Testis (tissue), 3 donors: Measurements from ENCODE around the gene CCL13. TPM values are rescaled to one million over a fixed set of nuclear protein-coding genes. Genes with fewer than 3 reads are reported as not detected.
"Not testable (repeated sequence)": the region's sequence is repeated elsewhere in the genome, so short reads cannot be mapped to it uniquely, and the experiment has no call there.

ENCODE experiments used
- DNase-seq: peaks from one replicate; pipeline ENCODE4 v3.0.0-alpha.2; 2019
- H3K27ac ChIP-seq, 2 donors: fragments of 200-600 bp; sonication (generic); one replicate each; pipeline ENCODE4 v1.5.1; 2019
- H3K27me3 ChIP-seq: fragments of 200-600 bp; sonication (generic); one replicate; pipeline ENCODE4 v1.5.1; 2019
- H3K36me3 ChIP-seq: fragments of 200-600 bp; sonication (generic); one replicate; pipeline ENCODE4 v1.5.1; 2017; ENCODE audit warnings: low read depth; ENCODE audit errors: missing control alignments
- H3K4me1 ChIP-seq: fragments of 200-600 bp; sonication (generic); one replicate; pipeline ENCODE4 v1.5.1; 2019
- H3K4me3 ChIP-seq, 2 donors: fragments of 200-600 bp; sonication (generic); one replicate each; pipeline ENCODE4 v1.5.1; 2017 to 2019
- H3K9me3 ChIP-seq: fragments of 200-600 bp; sonication (generic); one replicate; pipeline ENCODE4 v1.5.1; 2017
- POLR2A ChIP-seq: fragments of 450-650 bp; IDR thresholded peaks from one replicate; pipeline ENCODE4 v1.6.1; 2017; ENCODE audit warnings: antibody characterized with exemption, mild to moderate bottlenecking, moderate library complexity
- WGBS, 2 donors: methylation state at CpG; one replicate each; pipeline ENCODE4 v1.1.5; 2018; 5-methylcytosine and 5-hydroxymethylcytosine counted together
- intact Hi-C: fragments of 100-400 bp; cut with DNase I; formaldehyde crosslinking; loops from one replicate; pipeline ENCODE4 v1.15.1; 2023; ENCODE audit warnings: low total_unique reads
- polyA plus RNA-seq: library from polyadenylated mRNA; stranded (reverse); fragments of 350-450 nt; fragmentation: Illumina TruSeq; extraction: RNeasy Lipid Tissue Mini Kit (QIAGEN cat#74804); gene quantifications from one replicate; pipeline ENCODE4 v1.2.3, GENCODE V29; 2014; ENCODE audit warnings: low read depth, low replicate concordance; ENCODE audit not compliant: insufficient read depth
- total RNA-seq, 2 donors: library from RNA; depleted of rRNA; stranded (reverse); fragments of >200 nt; gene quantifications; one replicate each; pipeline ENCODE4 v1.2.3, GENCODE V29; 2016
- TF ChIP-seq, protein P1 (sequence below), 3 experiments: fragments of 450-650 bp in 2 of 3; fragments of 200-600 bp in 1 of 3; sonication (generic) in 1 of 3; IDR thresholded peaks; one replicate each; pipeline ENCODE4 v1.5.1; 2016 to 2019; ENCODE audit warnings: antibody characterized with exemption in 3 of 3, mild to moderate bottlenecking in 2 of 3, moderate library complexity in 1 of 3

Gene CCL13
- total and polyA plus RNA-seq, 3 donors from 2014 or later, result 5.2 TPM; not detected in 2

DNA sequence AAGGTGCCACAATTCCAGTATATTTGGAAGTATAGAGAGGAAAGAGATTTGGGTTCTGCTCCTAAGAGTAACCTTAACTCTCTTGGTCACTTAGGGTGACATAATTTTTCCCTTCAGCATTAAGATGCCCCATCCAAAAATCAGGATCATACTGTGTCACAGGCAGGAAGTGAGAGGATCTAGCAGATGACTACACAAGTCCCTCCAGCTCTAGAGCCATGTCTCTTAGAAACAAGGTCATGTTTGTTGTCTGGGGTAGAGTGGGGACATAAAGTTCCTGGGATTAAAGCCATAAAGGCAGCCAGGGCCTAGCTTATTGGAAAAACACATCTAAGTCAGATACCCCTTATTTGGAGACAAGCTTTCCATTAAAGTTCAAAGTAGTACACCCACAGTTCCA is 34.3 kb upstream of the CCL13 start:
- Histone ChIP-seq H3K36me3 (no peaks in the 10 kb centered on the region), H3K9me3 (no peaks in the 10 kb centered on the region), H3K4me3 (no peak overlapping the region), H3K27ac (no peak overlapping the region), H3K27me3 (no peaks in the 10 kb centered on the region), H3K4me1 (no peaks in the 10 kb centered on the region)
- TF ChIP-seq POLR2A, result no peak
- TF ChIP-seq, protein P1, sequence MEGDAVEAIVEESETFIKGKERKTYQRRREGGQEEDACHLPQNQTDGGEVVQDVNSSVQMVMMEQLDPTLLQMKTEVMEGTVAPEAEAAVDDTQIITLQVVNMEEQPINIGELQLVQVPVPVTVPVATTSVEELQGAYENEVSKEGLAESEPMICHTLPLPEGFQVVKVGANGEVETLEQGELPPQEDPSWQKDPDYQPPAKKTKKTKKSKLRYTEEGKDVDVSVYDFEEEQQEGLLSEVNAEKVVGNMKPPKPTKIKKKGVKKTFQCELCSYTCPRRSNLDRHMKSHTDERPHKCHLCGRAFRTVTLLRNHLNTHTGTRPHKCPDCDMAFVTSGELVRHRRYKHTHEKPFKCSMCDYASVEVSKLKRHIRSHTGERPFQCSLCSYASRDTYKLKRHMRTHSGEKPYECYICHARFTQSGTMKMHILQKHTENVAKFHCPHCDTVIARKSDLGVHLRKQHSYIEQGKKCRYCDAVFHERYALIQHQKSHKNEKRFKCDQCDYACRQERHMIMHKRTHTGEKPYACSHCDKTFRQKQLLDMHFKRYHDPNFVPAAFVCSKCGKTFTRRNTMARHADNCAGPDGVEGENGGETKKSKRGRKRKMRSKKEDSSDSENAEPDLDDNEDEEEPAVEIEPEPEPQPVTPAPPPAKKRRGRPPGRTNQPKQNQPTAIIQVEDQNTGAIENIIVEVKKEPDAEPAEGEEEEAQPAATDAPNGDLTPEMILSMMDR (IDR thresholded peaks at IDR 0.05), result no peak
- DNase-seq, result no peak
- intact Hi-C loops, result no loop called here

DNA sequence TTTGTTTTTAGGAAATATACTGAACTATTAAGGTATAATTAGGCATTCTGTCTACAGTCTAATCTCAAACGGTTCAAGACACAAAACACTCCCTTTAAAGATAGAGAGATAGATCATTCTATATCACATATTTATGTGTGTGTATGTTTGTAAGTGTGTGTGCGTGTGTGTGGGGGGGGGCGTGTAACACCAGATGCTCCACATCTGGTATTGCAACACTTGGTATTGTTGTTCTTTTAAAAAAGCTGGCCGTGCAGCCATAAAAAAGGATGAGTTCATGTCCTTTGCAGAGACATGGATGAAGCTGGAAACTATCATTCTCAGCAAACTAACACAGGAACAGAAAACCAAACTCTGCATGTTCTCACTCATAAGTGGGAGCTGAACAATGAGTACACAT is 28.7 kb upstream of the CCL13 start:
- H3K4me3 ChIP-seq, H3K4me1 ChIP-seq, H3K36me3 ChIP-seq, DNase-seq, H3K27ac ChIP-seq, H3K27me3 ChIP-seq, H3K9me3 ChIP-seq, intact Hi-C loops: not testable (repeated sequence)
- 55 to 58% methylated on average over 4 of the region's 4 CpGs for WGBS, 2 donors

DNA sequence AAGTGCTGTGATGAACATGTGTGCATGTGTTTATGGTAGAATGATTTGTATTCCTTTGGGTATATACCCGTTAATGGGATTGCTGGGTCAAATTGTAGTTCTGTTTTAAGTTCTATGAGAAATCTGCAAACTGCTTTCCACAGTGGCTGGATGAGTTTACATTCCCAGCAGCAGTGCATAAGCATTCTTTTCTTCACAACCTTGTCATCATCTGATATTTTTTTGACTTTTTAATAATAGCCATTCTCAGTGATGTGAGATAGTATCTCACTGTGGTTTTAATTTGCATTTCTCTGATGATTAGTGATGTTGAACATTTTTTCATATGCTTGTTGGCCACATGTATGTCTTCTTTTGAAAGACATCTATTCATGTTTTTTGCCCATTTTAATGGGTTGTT is 18.6 kb upstream of the CCL13 start:
- no peaks in the 10 kb centered on the region for H3K4me1 ChIP-seq
- H3K4me3 ChIP-seq, result no peak overlapping the region
- TF ChIP-seq POLR2A, result no peak
- TF ChIP-seq, protein P1 (IDR thresholded peaks at IDR 0.05), result no peak
- no peak for DNase-seq
- 85 to 94% methylated on average over 1 of the region's 1 CpG for WGBS, 2 donors
- H3K36me3 ChIP-seq, result no peaks in the 10 kb centered on the region
- H3K9me3 ChIP-seq, result no peaks in the 10 kb centered on the region
- intact Hi-C loops, result no loop called here
- H3K27me3 ChIP-seq, result no peaks in the 10 kb centered on the region
- no peak overlapping the region for H3K27ac ChIP-seq

DNA sequence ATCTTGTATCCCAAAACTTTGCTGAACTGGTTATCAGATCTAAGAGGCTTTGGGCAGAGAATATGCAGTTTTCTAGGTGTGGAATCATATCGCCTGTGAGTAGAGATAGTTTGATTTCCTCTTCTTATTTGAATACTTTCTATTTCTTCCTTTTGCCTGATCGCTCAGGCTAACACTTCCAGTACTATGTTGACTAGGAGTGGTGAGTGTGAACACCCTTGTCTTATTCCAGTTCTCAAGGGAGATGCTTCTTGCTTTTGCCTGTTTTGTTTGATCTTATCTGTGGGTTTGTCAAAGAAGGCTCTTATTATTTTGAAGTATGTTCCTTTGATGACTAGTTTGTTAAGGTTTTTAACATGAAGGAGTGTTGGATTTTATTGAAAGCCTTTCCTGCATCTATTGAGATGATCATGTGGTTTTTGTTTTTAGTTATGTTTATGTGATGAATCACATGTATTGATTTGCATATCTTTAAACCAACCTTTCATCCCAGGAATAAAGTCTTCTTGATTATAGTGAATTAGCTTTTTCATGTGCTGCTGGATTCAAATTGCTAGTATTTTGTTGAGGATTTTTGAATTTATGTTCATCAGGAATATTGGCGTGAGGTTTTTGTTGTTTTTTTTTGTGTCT is 17.0 kb upstream of the CCL13 start:
- no peak for DNase-seq
- no peaks in the 10 kb centered on the region for H3K9me3 ChIP-seq
- WGBS, 2 donors, result 91 to 94% methylated on average over 3 of the region's 3 CpGs
- no peaks in the 10 kb centered on the region for H3K4me1 ChIP-seq
- no peaks in the 10 kb centered on the region for H3K27me3 ChIP-seq
- no peak overlapping the region for H3K27ac ChIP-seq
- no peak for TF ChIP-seq POLR2A
- TF ChIP-seq, protein P1 (IDR thresholded peaks at IDR 0.05), result no peak
- H3K4me3 ChIP-seq, result no peak overlapping the region
- intact Hi-C loops, result no loop called here
- H3K36me3 ChIP-seq, result no peaks in the 10 kb centered on the region

DNA sequence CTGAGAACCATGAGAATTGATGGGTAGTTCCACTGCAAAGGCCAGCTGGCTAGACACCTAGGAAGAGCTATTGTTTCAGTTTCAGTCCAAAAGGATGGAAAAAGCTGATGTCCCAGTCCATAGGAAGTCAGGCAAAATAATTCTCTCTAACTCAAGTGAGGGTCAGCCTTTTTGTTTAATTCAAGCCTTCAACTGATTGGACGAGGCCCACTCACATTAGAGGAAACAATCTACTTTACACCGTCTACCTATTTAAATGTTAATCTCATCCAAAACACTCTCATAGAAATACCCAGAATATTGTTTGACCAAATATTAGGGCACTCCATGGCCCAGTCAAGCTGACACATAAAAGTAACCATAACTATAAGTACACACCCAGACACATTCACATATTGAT is 14.4 kb upstream of the CCL13 start:
- H3K9me3 ChIP-seq, result no peaks in the 10 kb centered on the region
- WGBS, 2 donors, result 86 to 95% methylated on average over 2 of the region's 2 CpGs
- H3K4me3 ChIP-seq, result no peak overlapping the region
- intact Hi-C loops, result no loop called here
- TF ChIP-seq POLR2A, result no peak
- TF ChIP-seq, protein P1 (IDR thresholded peaks at IDR 0.05), result no peak
- no peaks in the 10 kb centered on the region for H3K27me3 ChIP-seq
- no peaks in the 10 kb centered on the region for H3K36me3 ChIP-seq
- H3K4me1 ChIP-seq, result no peaks in the 10 kb centered on the region
- no peak for DNase-seq
- no peak overlapping the region for H3K27ac ChIP-seq
